T-helper 9 cell (primary cell): Measurements from ENCODE around the gene PELI2.

Experiments
- DNase-seq: peaks from one replicate; pipeline ENCODE4 v3.0.0-alpha.2; 2020

PELI2 gene

DNA sequence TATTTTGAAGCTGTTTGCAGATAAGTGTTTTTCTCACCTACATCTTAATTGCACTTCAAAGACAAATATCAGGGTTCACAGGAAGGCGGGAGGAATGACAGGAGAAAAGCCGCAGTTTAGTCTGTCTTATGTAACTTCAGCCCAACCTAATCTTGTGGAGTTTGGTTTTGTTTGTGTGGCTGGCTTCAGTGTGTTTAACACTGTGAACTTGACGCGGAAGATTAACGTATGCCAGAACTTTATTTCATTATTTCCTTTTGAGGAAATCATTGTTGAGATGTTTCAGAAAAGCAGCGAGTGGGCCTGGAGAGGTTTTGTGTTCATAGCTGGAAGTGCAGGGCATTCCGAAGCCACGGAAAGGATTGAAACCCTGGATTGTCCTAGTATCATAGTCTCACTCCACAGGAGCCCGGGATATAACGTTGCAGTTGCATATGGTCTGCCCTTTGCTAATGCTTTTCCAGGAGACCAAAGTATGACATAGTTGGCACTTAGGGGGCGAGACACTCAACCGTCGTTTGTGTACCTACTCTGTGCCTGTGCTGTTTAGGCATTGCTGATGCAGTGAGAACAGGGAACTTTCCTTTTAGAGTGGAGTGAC, 2.0 kb downstream of the PELI2 start:
- no peak for DNase-seq

DNA sequence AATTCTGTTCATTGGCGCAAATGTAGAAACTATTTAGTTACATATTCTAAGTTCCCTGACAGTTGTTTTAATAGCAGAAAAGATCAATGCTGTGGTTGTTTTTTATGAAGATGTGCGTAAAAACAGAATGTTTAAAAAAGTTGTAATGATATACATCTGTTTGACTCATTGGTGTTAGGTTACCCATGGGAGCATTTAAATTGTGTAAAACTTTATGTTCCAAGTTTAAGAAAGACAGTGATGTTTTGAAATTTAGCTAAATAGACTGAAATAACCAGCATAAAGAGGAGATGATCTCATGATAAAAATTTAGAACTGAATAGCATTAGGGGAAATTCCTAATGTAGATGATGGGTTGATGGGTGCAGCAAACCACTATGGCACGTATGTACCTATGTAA, 3.6 kb downstream of the PELI2 start:
- DNase-seq = no peak

DNA sequence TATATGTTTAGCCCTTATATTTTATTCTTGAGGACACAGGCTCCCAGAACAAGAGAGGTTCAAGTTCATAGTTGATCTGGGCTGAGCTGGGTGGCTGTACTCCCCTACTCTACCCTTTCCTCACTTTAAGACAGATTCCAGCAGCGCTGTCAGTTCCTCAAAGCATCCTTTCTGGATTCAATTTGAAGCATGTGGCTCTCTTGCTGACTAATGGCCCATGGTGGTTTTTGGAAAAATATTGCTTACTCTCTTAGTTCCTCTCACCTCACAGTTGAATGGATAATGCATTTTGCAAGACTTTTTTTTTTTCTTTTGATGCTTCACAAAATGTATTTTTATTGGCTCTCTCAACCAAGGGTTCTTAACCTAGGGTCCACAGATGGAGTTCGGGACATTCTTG, 4.1 kb downstream of the PELI2 start:
- no peak for DNase-seq

DNA sequence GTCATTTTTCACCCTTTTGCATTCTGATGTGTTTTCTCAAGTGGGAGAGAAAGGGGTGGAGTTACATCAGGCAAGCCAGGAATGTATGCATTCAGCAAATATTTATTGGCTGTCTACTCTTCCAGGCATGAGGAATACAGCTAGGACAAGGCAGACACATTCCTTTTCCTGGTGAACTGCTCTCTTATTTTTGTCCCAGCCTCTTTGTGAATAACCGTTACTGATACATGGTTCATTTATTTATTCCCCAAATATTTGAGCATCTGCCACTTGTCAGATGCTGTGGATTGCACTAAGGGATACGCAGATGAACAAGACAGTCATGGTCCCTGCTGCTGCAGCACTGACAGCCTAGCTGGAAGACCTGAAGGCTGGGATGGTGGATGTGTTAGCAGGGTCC, 6.1 kb downstream of the PELI2 start:
- no peak for DNase-seq

DNA sequence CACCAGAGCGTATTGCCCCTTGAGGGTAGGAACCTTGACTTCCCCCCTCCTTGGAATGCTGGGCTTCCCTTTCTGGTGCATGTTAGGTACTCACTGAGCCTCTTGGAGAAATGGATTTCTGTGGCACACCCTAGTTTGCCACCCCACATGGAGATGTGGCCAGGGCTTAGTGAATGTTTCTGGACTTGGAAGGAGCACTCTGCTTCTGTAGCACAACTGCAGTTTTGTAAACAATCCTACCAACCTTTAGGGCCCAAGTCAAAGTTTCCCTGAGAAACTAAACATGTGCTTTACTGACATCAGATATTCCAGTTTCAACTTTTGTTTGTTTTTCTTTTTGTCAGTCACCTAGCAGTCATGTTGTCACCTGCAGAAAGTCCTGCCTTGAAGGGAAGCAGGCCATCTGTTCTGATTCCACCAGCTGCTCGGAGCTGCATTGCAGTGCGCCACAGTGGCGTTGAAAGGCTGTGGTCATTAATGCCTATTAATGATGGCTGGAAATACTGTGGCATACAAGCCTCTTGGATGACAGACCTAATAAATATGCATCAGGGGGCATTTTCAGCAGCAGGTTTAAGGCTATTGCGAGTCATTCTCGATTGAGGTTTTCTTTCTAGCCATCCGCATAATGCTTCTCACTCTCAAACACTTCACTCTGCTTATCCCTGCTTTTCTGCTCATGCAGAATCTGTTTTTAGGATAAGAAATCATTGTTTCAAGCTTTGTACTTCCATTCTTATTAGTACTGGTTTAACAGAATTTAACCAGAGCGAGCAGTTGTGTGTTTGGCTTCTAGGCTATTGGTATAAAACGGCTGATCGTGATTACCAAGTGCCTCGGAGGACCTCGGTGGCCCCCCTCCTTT, 7.8 kb downstream of the PELI2 start:
- no peak for DNase-seq

DNA sequence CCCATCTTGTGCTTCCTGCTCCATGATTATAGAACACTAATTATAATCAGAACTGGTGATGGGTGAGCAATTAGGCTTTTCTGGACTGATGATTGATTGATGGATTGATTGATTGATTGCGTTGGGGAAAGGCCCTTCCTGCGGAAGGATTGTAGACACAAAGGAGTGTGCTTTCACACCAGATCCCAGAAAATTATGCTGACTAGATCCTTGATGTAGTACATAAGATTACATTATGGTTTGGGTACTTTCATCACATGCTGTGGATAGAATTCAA, 8.4 kb downstream of the PELI2 start:
- no peak for DNase-seq

DNA sequence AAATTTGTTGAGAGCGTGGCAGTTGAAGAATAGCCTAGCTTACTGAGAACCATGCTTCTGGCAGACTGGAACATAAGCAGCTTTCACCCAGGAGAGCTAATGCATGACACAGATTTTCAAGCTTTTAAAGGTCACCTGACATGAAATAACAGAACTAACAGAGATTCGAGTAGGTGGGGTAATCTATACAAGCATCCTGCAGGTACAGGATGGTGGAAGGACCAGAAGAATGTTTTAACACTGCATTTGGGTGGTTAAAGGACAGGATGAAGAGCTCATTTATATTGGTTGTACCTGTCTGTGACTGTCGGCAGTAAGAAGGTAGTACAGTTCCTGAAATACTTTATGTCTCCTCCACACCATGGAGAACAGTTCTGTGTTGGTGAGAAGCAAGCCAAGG, 8.9 kb downstream of the PELI2 start:
- DNase-seq = no peak

DNA sequence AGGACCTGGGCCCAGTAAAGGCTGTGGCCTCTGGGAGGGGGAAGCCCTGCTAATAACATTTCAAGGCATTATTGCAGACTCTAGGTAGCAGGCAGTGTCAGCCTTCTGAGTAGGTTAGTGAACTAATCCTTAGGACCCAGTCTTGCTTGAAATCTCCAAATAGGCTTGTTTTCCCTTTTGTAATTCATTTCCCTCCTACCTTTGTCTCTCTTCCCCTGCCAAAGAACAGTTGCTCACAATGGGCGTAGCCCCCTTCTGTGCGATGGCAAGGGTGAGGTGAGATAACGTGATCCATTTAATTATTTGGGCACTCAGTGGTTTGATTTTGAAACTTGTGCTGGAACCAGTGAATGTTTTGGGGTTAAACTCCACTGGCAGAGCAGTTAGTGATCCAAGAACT, 10.9 kb downstream of the PELI2 start:
- no peak for DNase-seq

DNA sequence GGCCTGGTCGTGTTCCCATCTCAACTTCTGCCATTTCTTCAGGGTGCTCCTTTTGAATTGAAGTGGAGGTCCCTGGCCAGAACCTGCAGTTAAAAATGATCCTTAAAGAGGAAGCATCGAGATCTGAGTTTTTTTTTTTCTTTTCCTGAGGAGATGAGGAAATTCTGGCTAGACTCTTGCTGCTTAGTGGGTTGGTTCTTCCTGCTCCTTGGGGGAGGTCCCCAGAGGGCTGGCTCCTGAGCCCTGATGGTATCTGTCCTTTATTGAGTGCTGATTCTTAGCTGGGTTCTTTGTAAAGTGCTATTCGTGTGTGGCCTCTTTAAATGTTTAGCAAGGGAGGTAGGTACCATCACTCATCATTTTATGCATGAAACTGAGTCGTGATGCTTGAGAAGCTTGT, 11.7 kb downstream of the PELI2 start:
- no peak for DNase-seq

DNA sequence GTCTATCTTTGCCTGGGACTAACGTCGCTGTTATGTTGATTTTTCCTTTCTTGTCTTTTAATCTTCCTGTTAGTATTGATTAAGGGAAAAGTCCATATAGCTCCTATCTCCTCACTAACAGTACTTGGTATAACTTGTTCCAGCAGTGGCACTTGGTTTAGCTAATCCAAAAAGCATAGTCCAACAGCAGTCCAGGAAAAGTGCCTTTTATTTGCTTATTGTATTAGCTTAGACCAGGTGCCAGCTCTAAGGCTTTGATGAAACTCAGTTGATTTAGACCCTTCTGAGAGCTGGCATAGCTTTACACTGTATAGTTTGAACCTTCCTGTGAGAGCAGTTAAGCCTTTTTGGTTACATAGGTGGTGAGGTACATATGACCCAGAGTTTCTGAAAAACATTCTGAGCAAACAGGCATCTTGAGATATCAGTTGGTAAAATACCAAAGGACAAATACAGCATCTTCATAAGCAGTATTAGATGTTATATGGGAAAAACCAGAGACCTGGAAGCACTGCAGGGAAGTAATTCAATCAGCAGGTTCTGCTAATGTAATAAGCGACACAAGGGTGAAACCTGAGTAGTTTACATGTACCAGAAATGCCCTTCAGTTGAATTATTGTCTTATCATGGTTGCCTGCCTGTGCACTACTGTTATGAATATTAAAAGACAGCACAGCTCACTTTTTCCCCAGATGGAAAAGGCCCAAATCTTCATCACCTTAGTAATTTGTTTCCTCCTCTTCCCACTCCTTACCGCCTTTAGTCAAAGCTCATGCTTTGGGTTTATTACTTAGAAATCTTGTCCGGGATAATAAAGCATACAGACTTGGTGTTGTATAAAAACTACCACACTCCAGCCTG, 13.0 kb downstream of the PELI2 start:
- no peak for DNase-seq

DNA sequence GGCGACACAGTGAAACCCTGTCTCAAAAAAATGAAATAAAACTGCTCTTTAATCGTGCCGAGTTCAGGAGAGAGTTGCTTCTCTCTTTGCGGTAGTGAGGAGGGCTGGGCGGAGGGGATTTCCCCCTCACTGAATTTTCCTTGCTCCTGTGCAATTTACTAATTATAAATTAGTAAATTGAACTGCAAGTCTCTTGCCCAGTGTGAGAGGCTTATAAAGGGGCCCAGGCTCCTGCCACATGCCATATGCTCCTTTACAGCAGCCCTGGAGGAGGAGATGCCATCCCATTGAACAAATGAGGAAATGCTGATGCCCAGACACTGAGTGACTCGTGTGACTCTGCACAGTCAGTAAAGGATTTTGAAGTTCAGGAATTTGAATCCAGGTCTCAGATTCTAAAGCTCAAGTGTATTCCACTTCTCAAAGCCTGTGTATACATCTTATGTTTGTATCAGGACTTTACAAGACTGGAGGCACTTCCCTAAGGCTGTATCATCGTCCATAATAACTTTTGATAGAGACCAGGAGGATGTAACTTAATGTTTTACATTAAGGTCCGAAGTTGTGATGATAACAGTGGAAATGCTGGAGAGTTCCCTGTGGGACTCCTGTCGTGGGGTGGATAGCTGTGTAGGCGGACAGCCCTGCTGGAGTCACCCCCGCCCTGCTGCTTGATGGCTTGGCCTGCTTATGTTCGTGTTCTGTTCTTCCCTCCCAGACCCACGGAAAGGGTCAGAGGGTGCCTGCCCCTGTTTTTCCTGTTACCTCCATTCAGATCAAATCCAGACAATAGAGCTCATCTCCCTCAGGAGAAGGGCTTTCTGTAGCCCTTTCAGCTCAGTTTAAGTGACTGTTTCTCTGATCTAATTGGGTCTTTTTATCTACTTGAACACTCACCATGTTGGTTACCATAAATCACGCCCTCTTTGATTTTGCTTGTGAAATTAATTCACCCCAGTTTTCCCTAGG, 13.9 kb downstream of the PELI2 start:
- DNase-seq = no peak

DNA sequence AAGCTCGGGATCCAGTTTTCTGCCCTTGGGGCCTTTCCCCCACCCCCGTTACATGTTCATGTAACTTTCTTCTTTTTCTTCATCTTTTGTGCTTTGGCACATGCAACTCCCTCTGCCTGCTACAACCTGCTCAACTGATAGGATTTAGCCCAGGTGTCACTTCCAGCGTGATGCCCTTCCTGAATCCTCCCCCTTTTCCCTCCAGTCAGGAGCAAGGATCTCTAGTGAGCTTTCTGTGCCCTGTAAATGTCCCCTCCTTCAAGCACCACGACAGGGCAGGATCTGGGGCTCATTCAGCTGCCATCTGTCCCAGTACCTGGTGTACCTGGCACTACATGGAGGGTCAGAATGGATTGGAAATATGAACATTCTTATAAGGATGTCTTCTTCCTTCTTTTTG, 15.3 kb downstream of the PELI2 start:
- DNase-seq = no peak

DNA sequence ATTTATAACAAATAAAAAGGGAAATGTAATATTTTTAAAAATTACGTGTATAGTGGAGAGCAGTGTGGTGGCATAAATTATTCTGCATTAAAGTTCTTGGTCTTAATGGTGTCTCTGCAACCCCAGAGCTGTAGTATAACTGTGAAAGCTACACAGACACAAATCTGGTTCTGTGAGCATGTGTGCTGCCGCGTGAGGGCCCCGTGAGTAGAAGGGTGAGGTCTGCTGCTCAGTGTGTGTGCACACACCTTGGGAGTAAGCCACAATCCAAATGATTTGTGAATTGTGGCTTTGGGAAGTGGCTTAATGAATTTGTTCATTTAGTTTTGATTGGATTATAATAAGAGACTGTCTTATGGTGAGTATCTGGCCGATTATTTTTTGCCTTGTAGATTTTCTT, 16.8 kb downstream of the PELI2 start:
- no peak for DNase-seq

DNA sequence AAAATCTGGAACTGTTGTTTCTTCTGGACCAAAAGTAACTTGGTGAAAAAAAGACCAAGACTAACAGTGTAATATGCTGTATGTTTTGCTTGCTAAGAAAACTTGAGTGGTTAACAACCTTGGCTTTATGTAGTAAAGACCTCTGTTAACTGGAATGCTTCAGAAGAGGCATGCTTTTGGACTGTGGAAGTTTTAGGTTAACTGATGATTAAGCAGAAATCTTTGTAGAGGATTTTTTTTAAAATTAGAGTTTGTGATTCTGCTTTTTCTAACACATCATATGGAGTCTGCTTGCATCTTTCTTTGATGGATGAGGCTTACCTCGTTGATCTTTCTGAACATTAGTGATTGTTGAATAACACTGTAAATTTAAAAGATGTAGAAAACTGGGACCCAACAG, 17.5 kb downstream of the PELI2 start:
- DNase-seq = no peak

DNA sequence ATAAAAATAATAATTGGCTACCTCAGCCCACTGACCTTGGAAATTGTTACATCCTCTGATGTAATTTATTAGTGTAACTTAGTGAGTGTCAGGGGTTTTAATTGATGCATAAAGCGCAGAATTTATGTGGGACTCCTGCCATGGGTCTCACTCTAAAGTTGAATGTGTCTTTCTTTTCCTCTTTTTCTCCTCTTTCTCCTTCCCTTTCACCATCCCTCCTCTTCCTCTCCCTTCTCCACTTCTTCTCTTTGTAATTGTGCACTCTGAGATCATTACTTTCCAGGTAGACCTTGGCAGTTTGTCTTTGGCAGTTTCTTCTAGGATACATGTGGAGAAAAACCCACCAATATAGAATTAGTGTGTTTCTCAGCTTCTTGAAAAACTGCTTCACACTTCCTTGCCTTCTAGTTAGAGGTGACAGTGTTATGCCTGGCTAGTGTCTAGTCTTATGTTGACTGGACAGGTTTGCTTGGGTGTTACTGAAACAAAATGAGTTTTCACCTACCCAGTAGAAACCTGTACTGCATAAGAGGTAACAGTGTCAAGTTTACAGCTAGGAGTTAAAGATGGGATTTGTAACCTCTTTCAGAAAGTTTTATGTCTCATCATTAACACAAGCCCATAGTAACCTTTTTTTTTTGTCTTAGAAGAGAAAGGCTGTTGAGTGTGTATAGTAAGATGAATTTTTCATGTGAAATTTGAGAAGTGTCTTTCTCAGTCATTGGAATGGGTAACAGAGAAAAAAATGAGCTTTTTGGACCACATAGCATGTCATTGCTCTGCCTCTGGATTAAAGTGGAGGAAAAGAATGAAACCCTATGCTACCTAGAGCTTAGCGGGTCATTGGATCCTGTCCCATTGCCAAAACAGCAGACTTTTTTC, 18.6 kb downstream of the PELI2 start:
- DNase-seq = no peak

DNA sequence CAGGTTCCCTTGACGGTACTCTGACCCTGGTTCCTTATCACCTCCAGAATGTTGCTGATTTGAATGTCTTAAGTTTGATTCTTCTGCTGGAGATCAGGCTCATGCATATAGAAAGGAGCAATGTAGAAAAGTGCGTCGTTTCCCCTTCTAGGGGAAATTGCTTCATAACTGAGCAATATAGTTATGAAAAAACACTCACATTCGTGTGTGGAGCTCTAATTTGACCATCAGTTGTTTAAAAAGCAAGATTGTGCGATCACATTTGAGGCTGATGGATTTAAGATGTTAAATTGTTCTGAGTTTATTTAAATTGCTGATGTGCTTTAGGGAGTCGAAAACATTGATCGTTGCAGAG, 19.2 kb downstream of the PELI2 start:
- no peak for DNase-seq

DNA sequence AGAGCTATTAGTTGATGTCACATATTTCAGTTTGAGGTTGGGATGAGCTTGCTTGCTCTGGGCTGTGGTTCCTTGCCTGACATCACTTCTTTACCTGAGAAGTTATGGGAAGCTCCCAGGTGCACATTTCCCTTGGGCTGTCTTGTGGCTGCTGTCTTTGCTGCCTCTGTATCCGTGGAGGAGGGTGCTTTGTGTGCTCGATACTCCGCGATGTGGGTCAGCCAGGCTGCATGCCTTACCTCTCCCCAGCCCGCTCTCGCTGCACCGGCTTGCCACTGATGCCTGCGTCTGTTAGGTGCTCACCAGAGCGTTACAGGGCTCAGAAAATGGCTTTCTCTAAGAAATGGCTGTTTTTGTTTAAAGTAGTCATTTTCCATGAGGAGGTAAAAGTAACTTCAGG, 19.6 kb downstream of the PELI2 start:
- no peak for DNase-seq

DNA sequence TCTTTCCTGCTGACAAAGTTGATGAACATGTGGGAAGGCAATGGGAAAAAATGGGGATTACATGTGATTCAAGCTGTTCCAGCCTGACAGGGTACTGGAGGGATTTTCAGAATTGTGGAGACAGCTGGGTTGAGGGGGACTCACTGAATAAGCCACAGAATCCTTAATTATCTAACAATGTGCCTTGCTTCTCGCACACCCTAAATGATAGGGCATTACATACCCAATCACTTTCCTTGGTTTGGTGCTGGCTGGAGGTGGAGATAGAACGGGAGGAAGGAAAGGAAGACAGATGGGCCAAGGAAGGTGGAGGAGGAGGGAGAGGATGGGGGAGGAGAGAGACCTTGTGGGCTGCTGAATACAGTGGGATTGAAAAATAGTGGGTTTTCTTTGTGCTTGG, 20.7 kb downstream of the PELI2 start:
- no peak for DNase-seq

DNA sequence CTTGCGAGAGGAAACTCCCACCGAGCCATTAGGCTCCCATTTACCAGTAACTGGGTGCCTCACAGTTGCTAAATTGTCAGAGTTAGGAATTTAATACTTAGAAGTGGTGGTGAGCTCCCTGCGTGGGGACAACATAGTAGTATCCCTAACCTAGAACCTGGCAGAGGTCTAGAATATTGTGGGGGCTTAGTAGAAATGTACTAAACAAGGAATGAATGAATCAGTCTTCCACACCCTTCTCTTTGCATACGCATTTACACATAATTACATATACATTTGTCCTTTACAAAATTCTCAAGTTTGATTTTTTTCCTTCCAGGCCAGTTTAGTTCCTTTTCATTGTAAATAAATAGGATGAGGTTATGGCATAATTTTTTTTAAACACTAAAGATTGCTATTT, 24.1 kb downstream of the PELI2 start:
- no peak for DNase-seq

DNA sequence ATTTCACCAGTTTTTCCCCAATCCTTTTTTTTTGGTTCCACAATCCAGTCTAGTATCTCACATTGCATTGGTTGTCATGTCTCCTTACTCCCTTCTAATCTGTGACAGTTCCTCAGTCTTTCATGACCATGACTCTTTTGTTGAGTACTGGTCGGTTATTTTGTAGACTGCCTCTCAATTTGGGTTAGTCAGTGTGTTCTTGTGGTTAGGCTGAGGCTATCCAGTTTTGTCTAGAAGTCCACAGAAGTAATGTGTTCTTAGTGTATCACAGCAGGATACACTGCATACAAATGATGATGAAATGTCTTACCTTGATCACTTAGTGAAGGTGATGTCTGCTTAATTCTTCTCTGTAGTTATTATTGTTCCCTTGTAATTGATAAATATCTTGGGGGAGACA, 24.8 kb downstream of the PELI2 start:
- no peak for DNase-seq

DNA sequence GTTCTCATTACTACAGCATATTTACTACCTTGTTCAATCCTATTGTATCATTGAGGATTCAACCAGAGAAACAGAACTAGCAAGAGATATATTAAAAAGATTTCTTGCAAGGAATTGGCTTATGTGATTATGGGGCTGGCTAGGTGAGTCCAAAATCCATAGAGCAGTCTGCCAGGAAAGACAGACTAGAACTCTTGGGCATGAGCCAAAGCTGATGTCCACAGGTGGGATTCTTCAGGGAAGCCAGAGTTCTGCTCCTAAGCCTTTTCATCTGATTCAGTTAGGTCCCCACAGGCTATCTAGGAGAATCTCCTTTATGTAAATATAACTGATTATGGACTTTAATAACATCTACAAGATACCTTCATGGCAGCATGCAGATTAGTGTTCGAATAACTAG, 26.0 kb downstream of the PELI2 start:
- no peak for DNase-seq
